Activated naive CD8-positive, alpha-beta T cell (primary cell): ENCODE measurements around the gene CEP83.

Experiments used
- H3K27ac Mint-ChIP-seq: one replicate; pipeline ENCODE4 v1.8.0; 2021; ENCODE audit warnings: mixed read lengths
- H3K27me3 Mint-ChIP-seq: one replicate; pipeline ENCODE4 v1.8.0; 2021; ENCODE audit warnings: mixed read lengths
- H3K36me3 Mint-ChIP-seq: one replicate; pipeline ENCODE4 v1.8.0; 2021; ENCODE audit warnings: mixed read lengths
- H3K4me1 Mint-ChIP-seq: one replicate; pipeline ENCODE4 v1.8.0; 2021; ENCODE audit warnings: low read depth, mixed read lengths
- H3K4me3 Mint-ChIP-seq: one replicate; pipeline ENCODE4 v1.8.0; 2021; ENCODE audit warnings: mild to moderate bottlenecking, mixed read lengths
- H3K9me3 Mint-ChIP-seq: one replicate; pipeline ENCODE4 v1.8.0; 2021; ENCODE audit warnings: low read depth, mixed read lengths

Gene CEP83

GRCh38 chr12:94379479-94380113 lies 80.1 kb downstream of the CEP83 start:
- no peaks in the 10 kb centered on the region for H3K27me3 Mint-ChIP-seq
- no peak overlapping the region for H3K4me3 Mint-ChIP-seq
- H3K9me3 Mint-ChIP-seq: peaks cover 7% of the 10 kb centered on the region
- no peak overlapping the region for H3K27ac Mint-ChIP-seq
- peaks cover 45% of the 10 kb centered on the region for H3K36me3 Mint-ChIP-seq
- H3K4me1 Mint-ChIP-seq: peaks cover 11% of the 10 kb centered on the region

- peaks cover 36% of the 10 kb centered on the region for H3K36me3 Mint-ChIP-seq
Observed at GRCh38 chr12:94377599-94377998, 82.1 kb downstream of the CEP83 start.

GRCh38 chr12:94374124-94374523 lies 85.5 kb downstream of the CEP83 start:
- H3K27ac Mint-ChIP-seq: peak overlapping the region; percentile 50
- H3K4me1 Mint-ChIP-seq: peaks cover 18% of the 10 kb centered on the region
- H3K4me3 Mint-ChIP-seq: no peak overlapping the region
- no peaks in the 10 kb centered on the region for H3K27me3 Mint-ChIP-seq
- H3K36me3 Mint-ChIP-seq: peaks cover 30% of the 10 kb centered on the region
- H3K9me3 Mint-ChIP-seq: no peaks in the 10 kb centered on the region

More at GRCh38 chr12:94377599-94377998, 82.1 kb downstream of the CEP83 start:
- Mint-ChIP-seq H3K4me1 (peaks cover 20% of the 10 kb centered on the region), H3K27ac (no peak overlapping the region), H3K4me3 (no peak overlapping the region), H3K9me3 (no peaks in the 10 kb centered on the region), H3K27me3 (no peaks in the 10 kb centered on the region)

- peaks cover 19% of the 10 kb centered on the region for H3K4me1 Mint-ChIP-seq
- no peaks in the 10 kb centered on the region for H3K9me3 Mint-ChIP-seq
- H3K4me3 Mint-ChIP-seq: peak overlapping the region; percentile 51
- no peaks in the 10 kb centered on the region for H3K27me3 Mint-ChIP-seq
- H3K36me3 Mint-ChIP-seq: peaks cover 26% of the 10 kb centered on the region
- H3K27ac Mint-ChIP-seq: peak overlapping the region; percentile 81
Observed at GRCh38 chr12:94372461-94372860, 87.2 kb downstream of the CEP83 start.

GRCh38 chr12:94362653-94363052 lies 97.0 kb downstream of the CEP83 start:
- Mint-ChIP-seq H3K4me1 (no peaks in the 10 kb centered on the region), H3K27ac (no peak overlapping the region), H3K9me3 (peaks cover 28% of the 10 kb centered on the region), H3K36me3 (peaks cover 51% of the 10 kb centered on the region), H3K4me3 (no peak overlapping the region), H3K27me3 (no peaks in the 10 kb centered on the region)

- no peaks in the 10 kb centered on the region for H3K27me3 Mint-ChIP-seq
- H3K9me3 Mint-ChIP-seq: peaks cover 31% of the 10 kb centered on the region
- H3K36me3 Mint-ChIP-seq: peaks cover 58% of the 10 kb centered on the region
- H3K4me1 Mint-ChIP-seq: no peaks in the 10 kb centered on the region
- no peak overlapping the region for H3K27ac Mint-ChIP-seq
- H3K4me3 Mint-ChIP-seq: no peak overlapping the region
Observed at GRCh38 chr12:94359761-94360160, 99.9 kb downstream of the CEP83 start.

- Mint-ChIP-seq H3K9me3 (peaks cover 34% of the 10 kb centered on the region), H3K27ac (no peak overlapping the region), H3K4me1 (no peaks in the 10 kb centered on the region), H3K27me3 (no peaks in the 10 kb centered on the region), H3K4me3 (no peak overlapping the region), H3K36me3 (peaks cover 75% of the 10 kb centered on the region)
Observed at GRCh38 chr12:94353130-94353529, 106.5 kb downstream of the CEP83 start.

GRCh38 chr12:94340573-94340972 lies 119.1 kb downstream of the CEP83 start:
- H3K4me1 Mint-ChIP-seq: no peaks in the 10 kb centered on the region
- no peak overlapping the region for H3K4me3 Mint-ChIP-seq
- H3K27me3 Mint-ChIP-seq: no peaks in the 10 kb centered on the region
- no peaks in the 10 kb centered on the region for H3K9me3 Mint-ChIP-seq
- peaks cover 42% of the 10 kb centered on the region for H3K36me3 Mint-ChIP-seq
- no peak overlapping the region for H3K27ac Mint-ChIP-seq

- peaks cover 39% of the 10 kb centered on the region for H3K36me3 Mint-ChIP-seq
- H3K27ac Mint-ChIP-seq: no peak overlapping the region
- no peaks in the 10 kb centered on the region for H3K27me3 Mint-ChIP-seq
- H3K4me3 Mint-ChIP-seq: no peak overlapping the region
- no peaks in the 10 kb centered on the region for H3K4me1 Mint-ChIP-seq
- no peaks in the 10 kb centered on the region for H3K9me3 Mint-ChIP-seq
Observed at GRCh38 chr12:94338006-94338794, 121.5 kb downstream of the CEP83 start.

- H3K4me1 Mint-ChIP-seq: no peaks in the 10 kb centered on the region
- peaks cover 37% of the 10 kb centered on the region for H3K36me3 Mint-ChIP-seq
- no peak overlapping the region for H3K27ac Mint-ChIP-seq
- no peaks in the 10 kb centered on the region for H3K9me3 Mint-ChIP-seq
- no peaks in the 10 kb centered on the region for H3K27me3 Mint-ChIP-seq
- H3K4me3 Mint-ChIP-seq: no peak overlapping the region
Observed at GRCh38 chr12:94336211-94336925, 123.3 kb downstream of the CEP83 start.

GRCh38 chr12:94333396-94333795 lies 126.3 kb downstream of the CEP83 start:
- no peaks in the 10 kb centered on the region for H3K9me3 Mint-ChIP-seq
- H3K27me3 Mint-ChIP-seq: no peaks in the 10 kb centered on the region
- no peak overlapping the region for H3K4me3 Mint-ChIP-seq
- no peaks in the 10 kb centered on the region for H3K4me1 Mint-ChIP-seq
- no peak overlapping the region for H3K27ac Mint-ChIP-seq
- H3K36me3 Mint-ChIP-seq: peaks cover 42% of the 10 kb centered on the region

GRCh38 chr12:94329366-94329765 lies 130.3 kb downstream of the CEP83 start:
- H3K4me1 Mint-ChIP-seq: peaks cover 2% of the 10 kb centered on the region
- H3K27ac Mint-ChIP-seq: no peak overlapping the region
- peaks cover 47% of the 10 kb centered on the region for H3K36me3 Mint-ChIP-seq
- H3K9me3 Mint-ChIP-seq: no peaks in the 10 kb centered on the region
- H3K27me3 Mint-ChIP-seq: no peaks in the 10 kb centered on the region
- H3K4me3 Mint-ChIP-seq: no peak overlapping the region

- Mint-ChIP-seq H3K4me3 (no peak overlapping the region), H3K36me3 (peaks cover 51% of the 10 kb centered on the region), H3K4me1 (peaks cover 2% of the 10 kb centered on the region), H3K27ac (no peak overlapping the region), H3K9me3 (peaks cover 3% of the 10 kb centered on the region), H3K27me3 (no peaks in the 10 kb centered on the region)
Observed at GRCh38 chr12:94327809-94328208, 131.9 kb downstream of the CEP83 start.

- Mint-ChIP-seq H3K4me3 (no peak overlapping the region), H3K27me3 (no peaks in the 10 kb centered on the region), H3K36me3 (peaks cover 50% of the 10 kb centered on the region), H3K27ac (no peak overlapping the region), H3K4me1 (peaks cover 2% of the 10 kb centered on the region), H3K9me3 (peaks cover 3% of the 10 kb centered on the region)
Observed at GRCh38 chr12:94326727-94327126, 132.9 kb downstream of the CEP83 start.

GRCh38 chr12:94326234-94326633 lies 133.4 kb downstream of the CEP83 start:
- peaks cover 8% of the 10 kb centered on the region for H3K9me3 Mint-ChIP-seq
- no peak overlapping the region for H3K27ac Mint-ChIP-seq
- peaks cover 2% of the 10 kb centered on the region for H3K4me1 Mint-ChIP-seq
- H3K4me3 Mint-ChIP-seq: no peak overlapping the region
- peaks cover 52% of the 10 kb centered on the region for H3K36me3 Mint-ChIP-seq
- no peaks in the 10 kb centered on the region for H3K27me3 Mint-ChIP-seq
